GF-D8 (cell line): ENCODE data around the gene CMIP.
"Not testable (repeated sequence)": the region's sequence is repeated elsewhere in the genome, so short reads cannot be mapped to it uniquely, and the experiment has no call there.

ENCODE experiments used
- DNase-seq: peaks from one replicate; lab custom pipeline; 2025; lab: John Stamatoyannopoulos, UW

CMIP gene

GRCh38 chr16:81686391-81687130 is 242.0 kb downstream of the CMIP start:
- DNase-seq = no peak

GRCh38 chr16:81687131-81687456 is 242.5 kb downstream of the CMIP start:
- DNase-seq = no peak

GRCh38 chr16:81688182-81688581 is 243.6 kb downstream of the CMIP start:
- no peak for DNase-seq

- DNase-seq = not testable (repeated sequence)
These were observed 244.2 kb downstream of the CMIP start for GRCh38 chr16:81688839-81689238.

- no peak for DNase-seq
These were observed 247.4 kb downstream of the CMIP start for GRCh38 chr16:81692021-81692420.

GRCh38 chr16:81692571-81692970 is 248.0 kb downstream of the CMIP start:
- no peak for DNase-seq

GRCh38 chr16:81693041-81693743 is 248.6 kb downstream of the CMIP start:
- no peak for DNase-seq

GRCh38 chr16:81693744-81694303 is 249.2 kb downstream of the CMIP start:
- no peak for DNase-seq

GRCh38 chr16:81694494-81695280 is 250.1 kb downstream of the CMIP start:
- no peak for DNase-seq

- no peak for DNase-seq
These were observed 250.9 kb downstream of the CMIP start for GRCh38 chr16:81695321-81696165.

GRCh38 chr16:81696166-81696960 is 251.8 kb downstream of the CMIP start:
- no peak for DNase-seq

- peak; percentile 1 for DNase-seq
These were observed 252.5 kb downstream of the CMIP start for GRCh38 chr16:81696961-81697615.

GRCh38 chr16:81697616-81698309 is 253.2 kb downstream of the CMIP start:
- DNase-seq = no peak

GRCh38 chr16:81698310-81698641 is 253.7 kb downstream of the CMIP start:
- DNase-seq = no peak

GRCh38 chr16:81699596-81699995 is 255.0 kb downstream of the CMIP start:
- no peak for DNase-seq

- no peak for DNase-seq
These were observed 255.6 kb downstream of the CMIP start for GRCh38 chr16:81700071-81700779.

GRCh38 chr16:81700780-81701165 is 256.2 kb downstream of the CMIP start:
- no peak for DNase-seq

GRCh38 chr16:81701296-81701970 is 256.8 kb downstream of the CMIP start:
- no peak for DNase-seq

- no peak for DNase-seq
These were observed 257.9 kb downstream of the CMIP start for GRCh38 chr16:81702506-81702905.
